GM12878 (cell line): ENCODE measurements around the gene VRK3. TPM values are rescaled to one million over a fixed set of nuclear protein-coding genes. Genes with fewer than 3 reads are reported as not detected.

Experiments used
- BCL11A ChIP-seq: IDR thresholded peaks from 2 replicates; pipeline ENCODE4 v1.6.1; 2011; ENCODE audit warnings: low read depth, low read length
- BCL3 ChIP-seq: IDR thresholded peaks from 2 replicates; pipeline ENCODE4 v1.6.1; 2011; ENCODE audit warnings: borderline replicate concordance, low read depth, mild to moderate bottlenecking, moderate library complexity, low read length; ENCODE audit not compliant: insufficient read depth, poor library complexity, severe bottlenecking
- CBX5 ChIP-seq: sonication (generic); IDR thresholded peaks from 2 replicates; pipeline ENCODE4 v1.6.1; 2016; ENCODE audit warnings: low read depth, moderate library complexity, mild to moderate bottlenecking, inconsistent platforms
- CEBPZ ChIP-seq: fragments of 150-350 bp; IDR thresholded peaks from 2 replicates; pipeline ENCODE4 v1.6.1; 2016; ENCODE audit warnings: low read depth, low read length
- CTCF ChIP-seq, 3 experiments: IDR thresholded peaks in 2 of 3; conservative IDR thresholded peaks in 1 of 3; 2 replicates each; pipeline ENCODE4 v1.5.1; 2011; ENCODE audit warnings: low read depth in 3 of 3, low read length in 3 of 3, mild to moderate bottlenecking in 3 of 3, control low read depth in 2 of 3, moderate library complexity in 2 of 3, inconsistent platforms in 1 of 3, mixed read lengths in 1 of 3; ENCODE audit not compliant: control insufficient read depth in 2 of 3, insufficient read depth in 1 of 3; ENCODE audit errors: extremely low read depth in 1 of 3
- DPF2 ChIP-seq: fragments of 450-650 bp; IDR thresholded peaks from 2 replicates; pipeline ENCODE4 v1.6.1; 2017; ENCODE audit warnings: mild to moderate bottlenecking
- EP300 ChIP-seq, 2 experiments: fragments of 150-350 bp in 1 of 2; IDR thresholded peaks; 2 replicates each; pipeline ENCODE4 v1.6.1; 2011 to 2012; ENCODE audit warnings: low read depth in 2 of 2, low read length in 2 of 2, borderline replicate concordance in 1 of 2, improper control_type of control experiment in 1 of 2, inconsistent platforms in 1 of 2; ENCODE audit not compliant: control insufficient read depth in 1 of 2
- ETV6 ChIP-seq, 2 experiments: fragments of 450-650 bp in 1 of 2; IDR thresholded peaks in 1 of 2; conservative IDR thresholded peaks in 1 of 2; 2 replicates each; pipeline ENCODE4 v1.6.1; 2014; ENCODE audit warnings: antibody characterized with exemption in 1 of 2, borderline replicate concordance in 1 of 2, low read depth in 1 of 2, mild to moderate bottlenecking in 1 of 2, moderate library complexity in 1 of 2
- IKZF2 ChIP-seq, 2 experiments: fragments of 450-650 bp; IDR thresholded peaks; 2 replicates each; pipeline ENCODE4 v1.6.1; 2017; ENCODE audit warnings: mild to moderate bottlenecking in 2 of 2, moderate library complexity in 2 of 2
- LARP7 ChIP-seq: fragments of 450-650 bp; IDR thresholded peaks from 2 replicates; pipeline ENCODE4 v1.6.1; 2017; ENCODE audit warnings: mild to moderate bottlenecking
- MTA3 ChIP-seq: IDR thresholded peaks from 2 replicates; pipeline ENCODE4 v1.6.1; 2012; ENCODE audit warnings: low read length, inconsistent platforms, borderline replicate concordance
- STAT1 ChIP-seq: fragments of 450-650 bp; conservative IDR thresholded peaks from 2 replicates; pipeline ENCODE4 v1.6.1; 2014; ENCODE audit warnings: antibody characterized with exemption, mild to moderate bottlenecking
- STAT3 ChIP-seq: IDR thresholded peaks from 2 replicates; pipeline ENCODE4 v1.6.1; 2011; ENCODE audit warnings: low read depth, low read length, improper control_type of control experiment
- YY1 ChIP-seq: IDR thresholded peaks from 2 replicates; pipeline ENCODE4 v1.6.1; 2011; ENCODE audit warnings: low read depth, mild to moderate bottlenecking, low read length
- ZNF687 ChIP-seq: fragments of 450-650 bp; IDR thresholded peaks from 2 replicates; pipeline ENCODE4 v1.6.1; 2017; ENCODE audit warnings: mild to moderate bottlenecking, moderate library complexity
- polyA plus RNA-seq, 11 experiments: library from polyadenylated mRNA; depleted of rRNA in 4 of 11; unstranded in 6 of 11; stranded (reverse) in 5 of 11; fragments of >200 nt; fragmentation: Nextera tagmentation in 4 of 11; fragmentation: Illumina TruSeq in 1 of 11; extraction: Ambion mirVana in 4 of 11; extraction: Trizol in 1 of 11; gene quantifications; 1 replicate in 1 of 11; 2 replicates in 10 of 11; pipeline versions ENCODE4 v1.2.1 to v1.2.3, GENCODE V29; 2011 to 2016; ENCODE audit warnings: inconsistent platforms in 2 of 11, missing spikeins in 2 of 11, low read depth in 1 of 11
- total RNA-seq, 4 experiments: library from RNA; depleted of rRNA in 3 of 4; stranded (reverse); fragments of >200 nt in 3 of 4; fragmentation: Illumina TruSeq in 1 of 4; extraction: Trizol in 1 of 4; gene quantifications; 2 replicates each; pipeline versions ENCODE4 v1.2.1 to v1.2.3, GENCODE V29; 2013 to 2021

The VRK3 gene
- total and polyA plus RNA-seq, 10 of the 15 experiments (the other 5 are each of a cell fraction or from before 2014, with no cell fraction given): 17.3 to 61.9 (median 35.5) TPM

- TF ChIP-seq CEBPZ: no peak
- peak; percentile 58 for TF ChIP-seq DPF2
- TF ChIP-seq BCL3: no peak
- no peak for TF ChIP-seq BCL11A
- no peak for TF ChIP-seq CBX5
- TF ChIP-seq CTCF (IDR thresholded peaks at IDR 0.05 in 2 of 3, conservative IDR thresholded peaks at IDR 0.05 in 1 of 3; ENCODE audit: control insufficient read depth in 2 of 3, extremely low read depth in 1 of 3, insufficient read depth in 1 of 3, low read depth in 3 of 3, low read length in 3 of 3): peak; percentile 0 to 13 (median 8); a peak in 1 of 6 replicates
- 0 out of 2 replicates have a peak, but pooled peaks have one; percentile 37 for TF ChIP-seq STAT1
- TF ChIP-seq LARP7: peak; percentile 79; the same call in 1 of the 2 replicates
- no peak for TF ChIP-seq ZNF687
- no peak for TF ChIP-seq EP300 (IDR thresholded peaks at IDR 0.05; ENCODE audit: borderline replicate concordance in 1 of 2, control insufficient read depth in 1 of 2, low read depth in 2 of 2, low read length in 2 of 2)
- TF ChIP-seq MTA3: no peak
- TF ChIP-seq IKZF2 (IDR thresholded peaks at IDR 0.05): peak; percentile 22 to 66; a peak in 3 of 4 replicates
- TF ChIP-seq YY1: peak; percentile 52; the same call in 1 of the 2 replicates
- TF ChIP-seq ETV6 (conservative IDR thresholded peaks at IDR 0.05 in 1 of 2, IDR thresholded peaks at IDR 0.05 in 1 of 2; ENCODE audit: borderline replicate concordance in 1 of 2, low read depth in 1 of 2): no peak
- TF ChIP-seq STAT3: 0 out of 2 replicates have a peak, but pooled peaks have one; percentile 61
Measured at GRCh38 chr19:50025022-50025793, at the start of gene VRK3 (continued).
